ENCODE measurements around the gene CCDC71.

CCDC71 gene

DNA sequence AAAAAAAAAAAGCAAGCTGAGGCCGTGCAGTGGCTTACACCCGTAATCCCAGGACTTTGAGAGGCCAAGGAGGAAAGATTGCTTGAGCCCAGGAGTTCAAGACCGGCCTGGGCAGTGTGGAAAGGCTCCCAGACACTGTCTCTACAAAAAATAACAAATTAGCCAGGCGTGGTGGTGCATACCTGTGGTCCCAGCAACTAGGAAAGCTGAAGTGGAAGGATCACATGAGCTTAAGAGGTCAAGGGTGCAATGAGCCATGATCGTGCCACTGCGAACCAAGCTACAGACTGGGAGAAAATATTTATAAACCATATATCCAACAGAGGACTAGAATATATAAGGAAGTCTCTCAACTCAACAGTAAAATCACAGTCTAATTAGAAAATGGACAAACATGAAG, 15.2 kb upstream of the CCDC71 start:
- Histone ChIP-seq H3K27ac (ENCODE audit: low read length) (no peak overlapping the region), H4K20me1 (ENCODE audit: insufficient read depth, low read length) (no peaks in the 10 kb centered on the region), H3K4me3 (ENCODE audit: low read depth in 1 of 2, low read length in 2 of 2) (no peak overlapping the region), H2AFZ (ENCODE audit: low read depth, low read length) (no peak overlapping the region), H3K27me3 (ENCODE audit: insufficient read depth, low read length, poor library complexity) (no peaks in the 10 kb centered on the region), H3K79me2 (ENCODE audit: insufficient read depth, low read length) (no peaks in the 10 kb centered on the region), H3K36me3 (ENCODE audit: insufficient read depth, low read length) (no peaks in the 10 kb centered on the region), H3K4me1 (ENCODE audit: insufficient read depth, low read length) (no peaks in the 10 kb centered on the region), H3K9ac (ENCODE audit: low read depth, low read length) (no peak overlapping the region), H3K4me2 (ENCODE audit: insufficient read depth, low read length) (no peak overlapping the region), H3K9me3 (ENCODE audit: insufficient read depth, low read length, severe bottlenecking) (no peaks in the 10 kb centered on the region)
- TF ChIP-seq CTCF (IDR thresholded peaks at IDR 0.05; ENCODE audit: borderline replicate concordance, extremely low read depth, low read length, poor library complexity, severe bottlenecking) (no peak), EZH2 (IDR thresholded peaks at IDR 0.05; ENCODE audit: borderline replicate concordance, low read depth, low read length, severe bottlenecking) (no peak)
- ATAC-seq (ENCODE audit: insufficient read depth, low read depth) (no peak), DNase-seq (no peak)

- no peak for ATAC-seq (ENCODE audit: insufficient read depth, low read depth)
- no peak overlapping the region for H3K4me3 ChIP-seq (ENCODE audit: low read depth in 1 of 2, low read length in 2 of 2)
- H3K27me3 ChIP-seq (ENCODE audit: insufficient read depth, low read length, poor library complexity) = no peaks in the 10 kb centered on the region
- H3K36me3 ChIP-seq (ENCODE audit: insufficient read depth, low read length) = no peaks in the 10 kb centered on the region
- no peak overlapping the region for H3K4me2 ChIP-seq (ENCODE audit: insufficient read depth, low read length)
- no peaks in the 10 kb centered on the region for H3K9me3 ChIP-seq (ENCODE audit: insufficient read depth, low read length, severe bottlenecking)
- H3K4me1 ChIP-seq (ENCODE audit: insufficient read depth, low read length) = no peaks in the 10 kb centered on the region
- no peak for TF ChIP-seq CTCF (IDR thresholded peaks at IDR 0.05; ENCODE audit: borderline replicate concordance, extremely low read depth, low read length, poor library complexity, severe bottlenecking)
- TF ChIP-seq EZH2 (IDR thresholded peaks at IDR 0.05; ENCODE audit: borderline replicate concordance, low read depth, low read length, severe bottlenecking) = no peak
- no peak overlapping the region for H3K27ac ChIP-seq (ENCODE audit: low read length)
- no peak overlapping the region for H3K9ac ChIP-seq (ENCODE audit: low read depth, low read length)
- no peaks in the 10 kb centered on the region for H3K79me2 ChIP-seq (ENCODE audit: insufficient read depth, low read length)
- no peak overlapping the region for H2AFZ ChIP-seq (ENCODE audit: low read depth, low read length)
- no peak for DNase-seq
- H4K20me1 ChIP-seq (ENCODE audit: insufficient read depth, low read length) = no peaks in the 10 kb centered on the region
Measured at GRCh38 chr3:49180116-49180515, 14.0 kb upstream of the CCDC71 start.

DNA sequence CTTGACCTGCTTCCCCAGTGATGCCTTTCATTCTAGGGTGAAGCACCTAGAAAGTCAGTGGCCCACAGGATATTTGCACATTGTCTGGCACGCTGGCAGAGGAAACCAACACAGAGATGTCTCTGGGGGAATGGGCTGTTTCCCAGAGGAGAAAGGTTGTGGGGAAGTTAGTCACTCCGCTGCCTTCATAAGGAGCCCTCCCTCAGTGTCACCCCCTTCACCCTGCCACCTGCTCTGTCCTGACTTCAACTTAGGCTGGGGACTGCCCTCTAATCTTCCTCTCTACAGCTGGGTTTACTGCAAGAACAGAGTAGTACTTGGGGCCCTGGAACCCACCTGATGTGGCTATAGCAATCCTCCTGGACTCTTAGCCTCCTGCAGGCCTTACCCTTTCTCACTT, 10.9 kb upstream of the CCDC71 start:
- no peaks in the 10 kb centered on the region for H3K36me3 ChIP-seq (ENCODE audit: insufficient read depth, low read length)
- DNase-seq = no peak
- H3K4me2 ChIP-seq (ENCODE audit: insufficient read depth, low read length) = no peak overlapping the region
- H3K27me3 ChIP-seq (ENCODE audit: insufficient read depth, low read length, poor library complexity) = no peaks in the 10 kb centered on the region
- no peak for TF ChIP-seq EZH2 (IDR thresholded peaks at IDR 0.05; ENCODE audit: borderline replicate concordance, low read depth, low read length, severe bottlenecking)
- no peak for TF ChIP-seq CTCF (IDR thresholded peaks at IDR 0.05; ENCODE audit: borderline replicate concordance, extremely low read depth, low read length, poor library complexity, severe bottlenecking)
- H3K4me3 ChIP-seq (ENCODE audit: low read depth in 1 of 2, low read length in 2 of 2) = no peak overlapping the region
- H3K4me1 ChIP-seq (ENCODE audit: insufficient read depth, low read length) = peaks cover 1% of the 10 kb centered on the region; the same call in 1 of the 2 replicates
- no peaks in the 10 kb centered on the region for H3K79me2 ChIP-seq (ENCODE audit: insufficient read depth, low read length)
- H3K9me3 ChIP-seq (ENCODE audit: insufficient read depth, low read length, severe bottlenecking) = no peaks in the 10 kb centered on the region
- no peak for ATAC-seq (ENCODE audit: insufficient read depth, low read depth)
- H4K20me1 ChIP-seq (ENCODE audit: insufficient read depth, low read length) = no peaks in the 10 kb centered on the region
- no peak overlapping the region for H3K27ac ChIP-seq (ENCODE audit: low read length)
- H2AFZ ChIP-seq (ENCODE audit: low read depth, low read length) = no peak overlapping the region
- H3K9ac ChIP-seq (ENCODE audit: low read depth, low read length) = no peak overlapping the region

- Histone ChIP-seq H3K4me3 (ENCODE audit: low read depth in 1 of 2, low read length in 2 of 2) (no peak overlapping the region), H2AFZ (ENCODE audit: low read depth, low read length) (no peak overlapping the region), H4K20me1 (ENCODE audit: insufficient read depth, low read length) (no peaks in the 10 kb centered on the region), H3K79me2 (ENCODE audit: insufficient read depth, low read length) (no peaks in the 10 kb centered on the region), H3K4me1 (ENCODE audit: insufficient read depth, low read length) (peaks cover 17% of the 10 kb centered on the region), H3K4me2 (ENCODE audit: insufficient read depth, low read length) (no peak overlapping the region), H3K9me3 (ENCODE audit: insufficient read depth, low read length, severe bottlenecking) (no peaks in the 10 kb centered on the region), H3K27me3 (ENCODE audit: insufficient read depth, low read length, poor library complexity) (no peaks in the 10 kb centered on the region), H3K27ac (ENCODE audit: low read length) (no peak overlapping the region), H3K9ac (ENCODE audit: low read depth, low read length) (no peak overlapping the region), H3K36me3 (ENCODE audit: insufficient read depth, low read length) (no peaks in the 10 kb centered on the region)
- ATAC-seq (ENCODE audit: insufficient read depth, low read depth) (no peak), DNase-seq (no peak)
- no peak for TF ChIP-seq EZH2 (IDR thresholded peaks at IDR 0.05; ENCODE audit: borderline replicate concordance, low read depth, low read length, severe bottlenecking)
- no peak for TF ChIP-seq CTCF (IDR thresholded peaks at IDR 0.05; ENCODE audit: borderline replicate concordance, extremely low read depth, low read length, poor library complexity, severe bottlenecking)
Measured at GRCh38 chr3:49175530-49175929, 9.4 kb upstream of the CCDC71 start.
